Vagina (tissue), 2 donors: ENCODE data around the gene WFIKKN1. TPM values are rescaled to one million over a fixed set of nuclear protein-coding genes. Genes with fewer than 3 reads are reported as not detected.

ENCODE experiments used
- DNase-seq, 2 donors: peaks; one replicate each; pipeline ENCODE4 v3.0.0-alpha.2; 2017; ENCODE audit errors: extremely low spot score in 2 of 2
- H3K27ac ChIP-seq: fragments of 200-600 bp; sonication (generic); one replicate; pipeline ENCODE4 v1.5.1; 2019
- H3K27me3 ChIP-seq: fragments of 200-600 bp; sonication (generic); one replicate; pipeline ENCODE4 v1.5.1; 2019
- H3K36me3 ChIP-seq, 2 donors: fragments of 200-600 bp; sonication (generic); one replicate each; pipeline ENCODE4 v1.5.1; 2017 to 2019
- H3K4me1 ChIP-seq: fragments of 200-600 bp; sonication (generic); one replicate; pipeline ENCODE4 v1.5.1; 2019
- H3K4me3 ChIP-seq, 2 donors: fragments of 200-600 bp; sonication (generic); 1 replicate in 1 of 2; 2 replicates in 1 of 2; pipeline ENCODE4 v1.5.1; 2016 to 2019
- H3K9me3 ChIP-seq: fragments of 200-600 bp; sonication (generic); one replicate; pipeline ENCODE4 v1.5.1; 2019
- POLR2A ChIP-seq, 2 donors: fragments of 450-650 bp; IDR thresholded peaks; one replicate each; pipeline ENCODE4 v1.6.1; 2017; ENCODE audit warnings: antibody characterized with exemption in 2 of 2, mild to moderate bottlenecking in 2 of 2, moderate library complexity in 2 of 2
- POLR2AphosphoS5 ChIP-seq, 2 donors: sonication (generic); formaldehyde crosslinking; IDR thresholded peaks; one replicate each; pipeline ENCODE4 v1.9.0; 2017; ENCODE audit warnings: antibody characterized with exemption in 2 of 2, mild to moderate bottlenecking in 2 of 2, low read depth in 1 of 2; ENCODE audit not compliant: insufficient read depth in 1 of 2
- intact Hi-C: fragments of 100-400 bp; cut with DNase I; formaldehyde crosslinking; loops from one replicate; pipeline ENCODE4 v1.15.1; 2023
- total RNA-seq: library from RNA; depleted of rRNA; stranded (reverse); fragments of >200 nt; gene quantifications from one replicate; pipeline ENCODE4 v1.2.3, GENCODE V29; 2016
- TF ChIP-seq, protein P1 (sequence below), 3 experiments: fragments of 450-650 bp in 2 of 3; fragments of 200-600 bp in 1 of 3; sonication (generic) in 1 of 3; IDR thresholded peaks; one replicate each; pipeline ENCODE4 v1.5.1; 2017 to 2019; ENCODE audit warnings: antibody characterized with exemption in 3 of 3, mild to moderate bottlenecking in 2 of 3, moderate library complexity in 2 of 3

The WFIKKN1 gene
- total RNA-seq, 1 donor from 2014 or later = 3.2 TPM

DNA sequence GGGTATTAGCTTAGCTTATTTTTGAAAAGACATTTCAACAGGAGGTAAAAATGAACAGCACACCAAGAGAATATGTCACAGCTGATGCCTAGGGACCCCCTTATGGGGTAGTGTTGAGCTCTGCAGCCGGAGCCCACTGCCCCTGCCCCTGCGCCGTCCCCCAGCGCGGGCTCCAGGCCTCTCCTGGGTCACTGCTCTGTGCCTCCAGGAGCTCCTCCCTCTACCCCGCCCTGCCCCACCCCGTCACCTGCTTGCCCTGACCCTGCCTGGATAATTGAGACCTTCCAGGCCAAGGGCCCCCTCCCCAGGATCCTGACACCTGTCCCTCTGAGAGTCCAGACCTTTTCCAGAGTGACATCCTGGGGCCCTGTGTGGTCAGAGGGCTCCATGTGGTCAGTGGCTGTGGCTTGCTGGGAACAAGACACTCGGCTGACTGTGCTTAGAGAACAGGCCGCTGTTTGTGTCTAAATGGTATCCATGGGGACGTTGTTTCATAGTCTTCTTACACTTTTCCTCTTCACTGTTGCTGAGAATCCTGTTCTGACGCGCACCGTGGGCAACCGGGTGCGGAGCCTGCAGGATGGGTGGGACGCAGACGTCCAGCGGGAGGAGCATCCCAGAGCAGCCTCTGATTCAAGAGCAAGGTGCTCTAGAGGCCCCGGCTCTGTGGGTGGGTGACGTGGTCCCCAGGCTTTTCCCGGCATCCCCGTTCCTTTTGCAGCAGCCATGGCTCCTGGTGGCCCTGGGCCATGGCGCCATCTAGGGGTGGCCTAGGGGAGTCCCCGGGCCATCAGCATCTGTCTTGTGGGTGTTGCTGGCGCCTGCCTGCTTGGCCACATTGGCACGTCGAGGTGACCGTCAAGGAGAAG is 20.0 kb upstream of the WFIKKN1 start:
- H3K4me1 ChIP-seq = peaks cover 11% of the 10 kb centered on the region
- no peaks in the 10 kb centered on the region for H3K9me3 ChIP-seq
- H3K27me3 ChIP-seq = no peaks in the 10 kb centered on the region
- H3K4me3 ChIP-seq = no peak overlapping the region
- no peak for DNase-seq
- H3K27ac ChIP-seq = no peak overlapping the region
- H3K36me3 ChIP-seq = no peaks in the 10 kb centered on the region
- TF ChIP-seq POLR2AphosphoS5 (IDR thresholded peaks at IDR 0.05; ENCODE audit: insufficient read depth in 1 of 2, low read depth in 1 of 2) (no peak), POLR2A (IDR thresholded peaks at IDR 0.05) (no peak)
- TF ChIP-seq, protein P1, sequence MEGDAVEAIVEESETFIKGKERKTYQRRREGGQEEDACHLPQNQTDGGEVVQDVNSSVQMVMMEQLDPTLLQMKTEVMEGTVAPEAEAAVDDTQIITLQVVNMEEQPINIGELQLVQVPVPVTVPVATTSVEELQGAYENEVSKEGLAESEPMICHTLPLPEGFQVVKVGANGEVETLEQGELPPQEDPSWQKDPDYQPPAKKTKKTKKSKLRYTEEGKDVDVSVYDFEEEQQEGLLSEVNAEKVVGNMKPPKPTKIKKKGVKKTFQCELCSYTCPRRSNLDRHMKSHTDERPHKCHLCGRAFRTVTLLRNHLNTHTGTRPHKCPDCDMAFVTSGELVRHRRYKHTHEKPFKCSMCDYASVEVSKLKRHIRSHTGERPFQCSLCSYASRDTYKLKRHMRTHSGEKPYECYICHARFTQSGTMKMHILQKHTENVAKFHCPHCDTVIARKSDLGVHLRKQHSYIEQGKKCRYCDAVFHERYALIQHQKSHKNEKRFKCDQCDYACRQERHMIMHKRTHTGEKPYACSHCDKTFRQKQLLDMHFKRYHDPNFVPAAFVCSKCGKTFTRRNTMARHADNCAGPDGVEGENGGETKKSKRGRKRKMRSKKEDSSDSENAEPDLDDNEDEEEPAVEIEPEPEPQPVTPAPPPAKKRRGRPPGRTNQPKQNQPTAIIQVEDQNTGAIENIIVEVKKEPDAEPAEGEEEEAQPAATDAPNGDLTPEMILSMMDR (IDR thresholded peaks at IDR 0.05) = peak in 2 of 3 experiments; percentile 39 to 45
- intact Hi-C loops = no loop called here

DNA sequence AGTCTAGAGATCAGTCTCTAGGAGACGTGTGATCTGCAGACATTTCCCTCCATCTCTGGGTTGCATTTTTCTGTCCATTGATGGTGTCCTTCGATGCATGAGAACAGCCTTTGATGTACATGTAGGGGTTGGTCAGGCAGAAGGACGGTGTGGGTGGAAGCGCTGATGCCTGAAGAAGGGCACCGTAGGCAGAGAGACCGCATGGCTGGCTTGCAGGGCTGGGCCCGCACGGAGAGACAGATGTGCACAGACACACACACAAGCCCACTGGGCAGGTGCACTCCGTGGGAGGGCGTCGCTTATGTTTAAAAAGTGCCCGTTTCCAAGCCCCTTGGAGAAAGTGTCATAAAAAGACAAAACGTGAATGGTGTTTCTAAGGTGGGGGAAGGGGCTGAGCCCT is 15.7 kb upstream of the WFIKKN1 start:
- Histone ChIP-seq H3K9me3 (no peaks in the 10 kb centered on the region), H3K4me3 (no peak overlapping the region), H3K27ac (no peak overlapping the region), H3K27me3 (no peaks in the 10 kb centered on the region), H3K36me3 (no peaks in the 10 kb centered on the region), H3K4me1 (peaks cover 18% of the 10 kb centered on the region)
- intact Hi-C loops = no loop called here
- no peak for DNase-seq
- TF ChIP-seq, protein P1 (IDR thresholded peaks at IDR 0.05) = no peak
- TF ChIP-seq POLR2AphosphoS5 (IDR thresholded peaks at IDR 0.05; ENCODE audit: insufficient read depth in 1 of 2, low read depth in 1 of 2) = no peak
- no peak for TF ChIP-seq POLR2A (IDR thresholded peaks at IDR 0.05)

DNA sequence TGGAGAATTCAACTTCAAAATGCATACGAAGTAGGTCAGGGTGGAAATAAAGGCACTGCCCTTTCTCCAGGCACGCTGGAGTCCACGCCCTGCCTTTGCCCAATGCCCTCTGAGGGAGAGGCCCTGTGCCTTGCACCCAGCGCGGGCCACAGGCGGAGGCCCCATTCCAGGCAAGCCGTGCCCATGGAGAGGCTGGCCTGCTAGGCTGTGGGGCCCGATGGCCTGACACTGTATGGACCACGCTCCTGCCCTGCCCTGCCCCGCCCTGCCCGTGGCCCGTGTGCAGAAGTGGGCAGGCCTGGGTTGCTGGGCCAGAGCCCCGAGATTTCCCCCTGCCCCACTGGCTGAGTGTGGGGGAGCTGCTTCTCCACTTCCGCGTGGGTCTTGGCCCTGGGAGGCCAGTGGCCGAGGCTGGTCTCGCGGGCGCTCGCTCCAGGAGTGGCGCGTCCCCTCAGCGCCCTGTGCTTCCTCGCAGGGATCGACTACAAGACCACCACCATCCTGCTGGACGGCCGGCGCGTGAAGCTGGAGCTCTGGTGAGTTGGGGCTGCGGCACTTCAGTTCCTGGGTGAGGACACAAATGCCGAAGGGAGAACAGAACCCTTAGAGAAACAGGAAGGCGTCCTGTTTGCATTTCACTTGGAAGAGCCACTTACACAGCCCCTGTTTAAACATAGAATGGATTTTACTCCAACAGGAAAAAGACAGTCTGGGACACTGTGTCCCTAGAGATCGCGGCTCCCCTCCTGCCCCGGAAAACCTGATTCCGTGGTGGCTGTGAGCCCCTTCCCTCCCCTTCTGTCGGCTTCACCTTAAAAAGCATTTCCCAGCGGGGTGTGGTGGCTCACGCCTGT is 13.8 kb upstream of the WFIKKN1 start:
- intact Hi-C loops = no loop called here
- no peak for DNase-seq

DNA sequence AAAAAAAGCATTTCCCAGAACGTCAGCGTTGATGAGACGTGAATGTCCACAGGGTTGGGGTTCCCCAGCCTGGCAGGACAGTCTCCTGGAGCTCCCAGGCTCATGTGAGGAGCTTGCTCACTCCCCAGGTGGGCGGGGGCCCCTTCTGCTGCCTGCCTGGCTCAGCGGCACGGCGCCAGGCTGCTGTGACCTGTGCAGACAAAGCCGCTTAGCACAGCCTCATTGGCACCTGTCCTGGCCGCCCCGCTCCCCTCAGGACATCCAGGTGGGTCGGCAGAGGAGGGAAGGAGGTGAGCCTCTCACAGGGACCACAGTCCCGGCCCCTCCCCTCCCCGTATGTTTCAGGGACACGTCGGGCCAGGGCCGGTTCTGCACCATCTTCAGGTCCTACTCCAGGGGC is 12.9 kb upstream of the WFIKKN1 start:
- H3K9me3 ChIP-seq = no peaks in the 10 kb centered on the region
- H3K27me3 ChIP-seq = no peaks in the 10 kb centered on the region
- DNase-seq = no peak
- peaks cover 29% of the 10 kb centered on the region for H3K4me1 ChIP-seq
- no peaks in the 10 kb centered on the region for H3K36me3 ChIP-seq
- intact Hi-C loops = no loop called here
- H3K4me3 ChIP-seq = no peak overlapping the region
- H3K27ac ChIP-seq = no peak overlapping the region
- TF ChIP-seq, protein P1 (IDR thresholded peaks at IDR 0.05) = no peak
- TF ChIP-seq POLR2A (IDR thresholded peaks at IDR 0.05) (no peak), POLR2AphosphoS5 (IDR thresholded peaks at IDR 0.05; ENCODE audit: insufficient read depth in 1 of 2, low read depth in 1 of 2) (no peak)

More for the DNA sequence above, 13.8 kb upstream of the WFIKKN1 start:
- Histone ChIP-seq H3K27me3 (no peaks in the 10 kb centered on the region), H3K4me1 (peaks cover 20% of the 10 kb centered on the region), H3K4me3 (no peak overlapping the region), H3K27ac (no peak overlapping the region), H3K36me3 (no peaks in the 10 kb centered on the region), H3K9me3 (no peaks in the 10 kb centered on the region)
- TF ChIP-seq, protein P1 (IDR thresholded peaks at IDR 0.05) = no peak
- TF ChIP-seq POLR2A (IDR thresholded peaks at IDR 0.05) (no peak), POLR2AphosphoS5 (IDR thresholded peaks at IDR 0.05; ENCODE audit: insufficient read depth in 1 of 2, low read depth in 1 of 2) (no peak)
